ENCODE data around the gene NT5C2.
"Not testable (repeated sequence)": the region's sequence is repeated elsewhere in the genome, so short reads cannot be mapped to it uniquely, and the experiment has no call there.

NT5C2 gene

GRCh38 chr10:103207141-103207540, 14.1 kb upstream of the NT5C2 start:
- DNase-seq (ENCODE audit: low read depth): no peak
- H3K4me3 ChIP-seq (ENCODE audit: control insufficient read depth, low read depth, low read length): no peak overlapping the region
- TF ChIP-seq CTCF (conservative IDR thresholded peaks at IDR 0.05; ENCODE audit: control insufficient read depth, insufficient read depth, low read depth, low read length): no peak

GRCh38 chr10:103206715-103207114, 13.6 kb upstream of the NT5C2 start:
- not testable (repeated sequence) for DNase-seq (ENCODE audit: low read depth); H3K4me3 ChIP-seq (ENCODE audit: control insufficient read depth, low read depth, low read length)

GRCh38 chr10:103205401-103205800, 12.3 kb upstream of the NT5C2 start:
- H3K4me3 ChIP-seq (ENCODE audit: control insufficient read depth, low read depth, low read length); DNase-seq (ENCODE audit: low read depth): not testable (repeated sequence)

GRCh38 chr10:103204353-103205255, 11.5 kb upstream of the NT5C2 start:
- DNase-seq (ENCODE audit: low read depth): no peak
- TF ChIP-seq CTCF (conservative IDR thresholded peaks at IDR 0.05; ENCODE audit: control insufficient read depth, insufficient read depth, low read depth, low read length): no peak
- no peak overlapping the region for H3K4me3 ChIP-seq (ENCODE audit: control insufficient read depth, low read depth, low read length)

- H3K4me3 ChIP-seq (ENCODE audit: control insufficient read depth, low read depth, low read length): no peak overlapping the region
- no peak for TF ChIP-seq CTCF (conservative IDR thresholded peaks at IDR 0.05; ENCODE audit: control insufficient read depth, insufficient read depth, low read depth, low read length)
- DNase-seq (ENCODE audit: low read depth): no peak
These were observed 10.4 kb upstream of the NT5C2 start for GRCh38 chr10:103203466-103203865.

GRCh38 chr10:103202319-103202718, 9.2 kb upstream of the NT5C2 start:
- DNase-seq (ENCODE audit: low read depth): no peak
- H3K4me3 ChIP-seq (ENCODE audit: control insufficient read depth, low read depth, low read length): no peak overlapping the region
- no peak for TF ChIP-seq CTCF (conservative IDR thresholded peaks at IDR 0.05; ENCODE audit: control insufficient read depth, insufficient read depth, low read depth, low read length)

GRCh38 chr10:103199488-103199887, 6.4 kb upstream of the NT5C2 start:
- no peak overlapping the region for H3K4me3 ChIP-seq (ENCODE audit: control insufficient read depth, low read depth, low read length)
- no peak for DNase-seq (ENCODE audit: low read depth)
- no peak for TF ChIP-seq CTCF (conservative IDR thresholded peaks at IDR 0.05; ENCODE audit: control insufficient read depth, insufficient read depth, low read depth, low read length)

GRCh38 chr10:103198648-103199047, 5.6 kb upstream of the NT5C2 start:
- no peak for TF ChIP-seq CTCF (conservative IDR thresholded peaks at IDR 0.05; ENCODE audit: control insufficient read depth, insufficient read depth, low read depth, low read length)
- no peak overlapping the region for H3K4me3 ChIP-seq (ENCODE audit: control insufficient read depth, low read depth, low read length)
- DNase-seq (ENCODE audit: low read depth): no peak
